Ovary (tissue), 3 donors: ENCODE results near the gene SCAMP2.

Experiments
- CTCF ChIP-seq, 3 donors: fragments of 450-650 bp in 2 of 3; fragments of 200-600 bp in 1 of 3; IDR thresholded peaks; one replicate each; pipeline versions ENCODE4 v1.5.1 to v1.8.0; 2016 to 2022; ENCODE audit warnings: antibody characterized with exemption in 3 of 3, mild to moderate bottlenecking in 1 of 3
- EP300 ChIP-seq: sonication (generic); formaldehyde crosslinking; IDR thresholded peaks from one replicate; pipeline ENCODE4 v1.6.1; 2017; ENCODE audit warnings: antibody characterized with exemption
- POLR2A ChIP-seq: fragments of 450-650 bp; IDR thresholded peaks from one replicate; pipeline ENCODE4 v1.6.1; 2017; ENCODE audit warnings: antibody characterized with exemption, mild to moderate bottlenecking, moderate library complexity
- donor health status: DM: no; HTN: no; CAD: no.

- TF ChIP-seq CTCF (IDR thresholded peaks at IDR 0.05) (no peak), POLR2A (no peak), EP300 (no peak)
These were observed 28.6 kb downstream of the SCAMP2 start for GRCh38 chr15:74844319-74845207.
